ENCODE results near the gene TMEM134.
A peak's percentile ranks its signal among the peaks of the same experiment; 100 is the strongest.
"Not testable (repeated sequence)": the region's sequence is repeated elsewhere in the genome, so short reads cannot be mapped to it uniquely, and the experiment has no call there.

TMEM134 gene

GRCh38 chr11:67483831-67484665 is 15.0 kb upstream of the TMEM134 start:
- DNase-seq: no peak

DNA sequence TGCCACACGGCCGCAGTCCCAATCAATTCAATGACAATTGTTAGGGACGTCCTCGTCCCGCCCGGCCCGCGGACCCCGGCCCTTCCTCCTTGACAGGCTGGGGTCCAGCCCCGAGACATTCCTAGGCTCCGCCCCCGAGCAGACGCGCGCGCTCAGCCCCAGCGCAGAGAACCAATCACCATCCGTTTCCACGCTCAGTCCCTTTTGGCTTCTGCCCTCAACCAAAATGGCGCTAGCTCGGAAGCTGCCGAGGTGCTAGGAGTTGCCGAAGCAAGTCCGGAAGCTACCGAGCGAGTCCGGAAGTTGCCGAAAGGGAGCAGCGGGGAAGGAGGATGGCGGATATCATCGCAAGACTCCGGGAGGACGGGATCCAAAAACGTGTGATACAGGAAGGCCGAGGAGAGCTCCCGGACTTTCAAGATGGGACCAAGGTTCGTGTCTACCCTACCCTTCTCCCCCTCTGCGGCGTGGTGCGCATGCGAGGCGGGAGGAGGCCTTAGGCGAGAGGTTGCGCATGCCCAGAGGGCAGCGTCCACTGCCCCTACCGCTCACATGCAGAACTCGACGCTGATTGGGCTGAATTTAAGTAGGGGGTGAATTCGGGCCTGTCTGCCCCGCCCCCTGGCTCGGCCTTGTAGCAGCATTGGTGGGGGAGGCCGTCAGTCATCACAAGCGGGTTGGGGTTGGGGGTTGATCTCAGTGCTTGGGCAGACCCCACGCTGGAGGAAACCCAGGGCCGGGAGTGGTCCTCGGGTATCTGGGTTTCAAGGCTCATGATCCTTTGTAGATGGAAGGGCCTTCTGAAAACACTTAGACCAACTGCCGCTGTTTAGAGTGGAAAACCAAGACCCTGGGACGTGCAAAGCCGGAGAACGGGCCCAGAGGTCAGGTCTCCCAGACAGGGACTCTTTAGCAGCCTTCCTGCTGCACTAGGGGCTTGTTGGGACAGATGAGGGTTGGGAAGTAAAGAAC is 14.1 kb upstream of the TMEM134 start, which contains the start of gene AIP:
Gene AIP (plus strand): TSS at position 200 of the 972 bp plus-strand sequence. CDS start 133 bp downstream, at position 333.
- peak; percentile 71 for DNase-seq

- no peak for DNase-seq
Measured at GRCh38 chr11:67482275-67482826, 13.3 kb upstream of the TMEM134 start.

DNA sequence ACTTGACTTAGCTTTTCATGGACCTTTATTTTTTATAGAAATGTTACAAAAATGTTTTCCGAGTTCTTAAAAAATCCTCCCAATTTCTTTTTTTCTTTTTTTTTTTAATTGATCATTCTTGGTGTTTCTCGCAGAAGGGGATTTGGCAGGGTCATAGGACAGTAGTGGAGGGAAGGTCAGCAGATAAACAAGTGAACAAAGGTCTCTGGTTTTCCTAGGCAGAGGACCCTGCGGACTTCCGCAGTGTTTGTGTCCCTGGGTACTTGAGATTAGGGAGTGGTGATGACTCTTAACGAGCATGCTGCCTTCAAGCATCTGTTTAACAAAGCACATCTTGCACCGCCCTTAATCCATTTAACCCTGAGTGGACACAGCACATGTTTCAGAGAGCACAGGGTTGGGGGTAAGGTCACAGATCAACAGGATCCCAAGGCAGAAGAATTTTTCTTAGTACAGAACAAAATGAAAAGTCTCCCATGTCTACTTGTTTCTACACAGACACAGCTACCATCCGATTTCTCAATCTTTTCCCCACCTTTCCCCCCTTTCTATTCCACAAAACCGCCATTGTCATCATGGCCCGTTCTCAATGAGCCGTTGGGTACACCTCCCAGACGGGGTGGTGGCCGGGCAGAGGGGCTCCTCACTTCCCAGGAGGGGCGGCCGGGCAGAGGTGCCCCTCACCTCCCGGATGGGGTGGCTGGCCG is 8.4 kb upstream of the TMEM134 start:
- DNase-seq: not testable (repeated sequence)

DNA sequence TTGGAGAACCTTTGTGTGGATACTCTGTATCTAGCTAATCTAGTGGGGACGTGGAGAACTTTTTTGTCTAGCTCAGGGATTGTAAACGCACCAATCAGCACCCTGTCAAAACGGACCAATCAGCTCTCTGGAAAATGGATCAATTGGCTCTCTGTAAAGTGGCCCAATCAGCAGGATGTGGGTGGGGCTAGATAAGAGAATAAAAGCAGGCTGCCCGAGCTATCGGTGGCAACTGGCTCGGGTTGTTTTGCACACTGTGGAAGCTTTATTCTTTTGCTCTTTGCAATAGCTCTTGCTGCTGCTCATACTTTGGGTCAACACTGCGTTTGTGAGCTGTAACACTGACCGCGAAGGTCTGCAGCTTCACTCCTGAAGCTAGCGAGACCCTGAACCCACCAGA is 7.6 kb upstream of the TMEM134 start:
- DNase-seq: not testable (repeated sequence)

GRCh38 chr11:67472882-67473281 is 3.8 kb upstream of the TMEM134 start:
- no peak for DNase-seq

GRCh38 chr11:67470337-67471002 is 1.4 kb upstream of the TMEM134 start:
- no peak for DNase-seq

DNA sequence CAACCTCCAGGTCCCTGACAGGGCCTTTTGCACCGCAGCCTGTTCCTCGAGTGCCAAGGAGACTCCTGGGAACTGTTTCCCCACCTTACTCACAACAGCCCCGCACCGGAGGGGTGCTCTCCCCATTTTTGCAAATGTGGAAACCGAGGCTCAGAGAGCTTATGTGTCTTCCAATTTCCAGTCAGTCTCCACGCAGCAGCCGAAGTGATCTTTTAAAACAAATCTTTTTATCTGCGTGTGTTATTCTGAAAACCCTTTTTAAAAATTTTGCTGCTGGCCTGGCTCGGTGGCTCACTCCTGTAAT is 409 bp upstream of the TMEM134 start:
- DNase-seq: no peak

DNA sequence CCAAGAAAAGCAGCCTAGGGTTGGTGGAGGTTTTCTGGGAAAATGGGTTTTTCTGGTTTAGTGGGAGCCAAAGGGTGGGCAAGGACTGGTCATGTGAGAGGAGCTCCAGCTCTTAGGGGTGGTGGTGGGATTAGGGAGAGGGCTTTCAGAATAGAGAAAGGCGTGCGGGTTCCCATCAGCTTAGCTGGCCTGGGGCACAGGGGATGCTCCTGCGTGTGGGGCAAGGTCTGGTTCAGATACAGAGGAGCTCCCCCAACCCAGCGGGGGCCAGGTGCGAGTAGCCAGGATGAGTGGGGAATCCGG is 644 bp downstream of the TMEM134 start:
- no peak for DNase-seq

DNA sequence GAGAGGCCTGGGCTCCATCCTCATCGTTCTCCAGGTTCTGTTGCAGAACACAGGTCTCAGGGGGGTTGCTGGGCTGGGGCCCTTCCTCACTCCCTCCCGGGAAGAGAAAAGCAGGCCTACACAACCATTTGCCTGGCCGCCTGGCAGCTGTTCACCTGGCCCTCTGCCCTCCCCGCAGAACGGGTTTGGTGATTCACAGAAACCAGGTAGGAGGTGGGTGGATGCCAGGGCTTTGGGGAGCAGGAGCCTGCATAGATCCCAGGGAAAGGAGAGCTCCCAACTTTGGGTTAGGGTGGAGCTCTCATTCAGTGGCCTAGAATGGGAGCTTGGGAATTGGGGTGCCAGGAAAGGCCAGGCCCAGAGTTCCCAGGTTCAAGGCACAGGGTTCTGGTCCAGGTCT is 995 bp downstream of the TMEM134 start:
- DNase-seq: no peak

DNA sequence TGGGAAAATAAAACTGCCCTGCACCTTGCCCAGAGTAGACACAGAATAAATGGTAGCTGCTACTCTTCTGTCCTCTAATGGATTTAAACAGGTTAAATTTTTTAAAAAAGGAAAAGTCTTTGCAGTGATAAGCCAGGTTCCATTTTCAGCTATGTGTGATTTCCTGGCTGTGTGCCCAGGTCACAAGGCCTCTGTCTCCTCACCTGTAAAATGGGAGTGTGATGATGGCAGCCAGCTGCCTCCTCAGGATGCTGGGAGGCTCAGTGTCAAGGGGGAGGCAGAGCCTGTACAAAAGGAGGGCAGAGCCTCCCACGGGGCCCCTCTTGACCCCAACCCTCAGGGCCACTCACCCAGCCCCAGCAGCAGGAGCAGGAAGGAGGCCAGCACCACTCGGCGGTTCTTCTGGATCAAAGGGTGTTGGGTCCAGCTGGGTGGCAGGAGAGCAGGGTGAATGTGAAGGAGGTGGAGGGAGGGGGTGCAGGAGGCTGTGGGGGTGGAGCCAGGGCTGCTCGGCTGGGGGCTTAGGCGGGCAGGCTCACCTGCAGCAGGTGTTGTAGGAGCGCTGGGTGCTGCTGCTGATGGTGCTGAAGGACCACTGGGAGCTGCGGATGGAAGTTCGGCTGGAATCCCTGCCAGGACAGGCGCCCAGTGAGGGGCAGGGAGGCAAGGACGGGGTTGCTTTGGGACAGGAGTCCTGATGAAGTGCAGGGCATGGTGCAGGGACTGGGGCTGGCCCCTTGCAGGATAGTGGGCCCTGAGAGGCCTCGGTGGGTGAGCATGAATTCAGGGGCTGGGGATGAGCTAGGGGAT is 1.9 kb downstream of the TMEM134 start:
- no peak for DNase-seq

- DNase-seq: no peak
Measured at GRCh38 chr11:67466367-67466766, 2.7 kb downstream of the TMEM134 start.

GRCh38 chr11:67465530-67465929 is 3.5 kb downstream of the TMEM134 start:
- DNase-seq: not testable (repeated sequence)

DNA sequence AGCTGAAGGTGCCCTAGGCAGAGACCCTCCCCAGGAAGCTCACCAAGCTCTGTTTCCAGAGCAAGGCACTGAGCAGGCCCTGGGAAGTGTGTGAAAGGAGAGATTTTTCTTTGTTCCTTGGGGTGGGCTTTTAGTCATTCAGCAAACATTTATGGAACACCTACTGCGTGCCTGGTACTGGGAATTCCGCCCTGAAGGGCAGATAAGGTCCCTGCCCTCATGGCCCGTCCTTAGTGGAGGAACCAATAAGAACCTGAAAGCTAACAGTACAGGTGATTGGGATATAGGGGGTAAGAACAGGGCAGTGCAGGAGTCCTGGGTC is 3.9 kb downstream of the TMEM134 start:
- DNase-seq: no peak

DNA sequence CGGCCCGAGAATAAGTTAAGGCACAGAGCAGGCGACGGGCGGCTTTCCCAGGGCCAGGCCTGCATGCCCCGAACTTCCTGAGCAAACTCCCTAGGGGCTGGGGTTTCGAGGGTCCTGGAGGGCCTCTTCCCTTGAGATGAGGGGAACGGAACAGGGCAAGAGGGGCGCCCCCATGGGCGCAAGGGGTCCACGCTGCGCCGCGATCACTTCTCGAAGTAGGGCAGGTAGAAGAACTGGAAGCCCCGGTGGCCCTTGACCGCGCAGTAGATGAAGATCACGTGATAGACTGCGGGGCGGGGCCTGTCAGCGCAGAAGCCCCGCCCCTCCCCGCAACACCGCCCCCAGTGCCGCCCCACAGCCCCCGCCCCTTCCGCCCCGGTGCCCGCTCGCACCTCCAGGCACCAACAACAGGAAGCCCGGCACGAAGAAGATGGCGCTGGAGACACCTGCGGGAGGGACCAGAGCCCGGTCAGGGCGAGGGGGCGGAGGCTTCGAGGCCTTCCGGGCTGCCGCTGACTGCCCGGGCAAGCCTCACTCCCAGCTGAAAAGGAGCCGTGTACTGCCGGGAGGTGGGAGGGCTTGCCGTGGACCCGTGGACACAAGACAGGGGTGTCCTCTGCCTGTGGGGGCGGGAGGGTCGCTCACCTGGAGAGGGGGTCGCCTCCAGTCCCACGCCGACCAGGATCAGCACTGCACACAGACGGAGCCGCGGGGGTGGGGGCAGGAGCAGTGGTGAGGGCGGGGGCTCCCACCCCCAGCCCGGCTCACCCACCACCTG is 4.5 kb downstream of the TMEM134 start:
- DNase-seq: peak; percentile 88

- DNase-seq: no peak
Measured at GRCh38 chr11:67463680-67464410, 5.2 kb downstream of the TMEM134 start.

GRCh38 chr11:67463186-67463585 is 5.9 kb downstream of the TMEM134 start:
- DNase-seq: no peak

DNA sequence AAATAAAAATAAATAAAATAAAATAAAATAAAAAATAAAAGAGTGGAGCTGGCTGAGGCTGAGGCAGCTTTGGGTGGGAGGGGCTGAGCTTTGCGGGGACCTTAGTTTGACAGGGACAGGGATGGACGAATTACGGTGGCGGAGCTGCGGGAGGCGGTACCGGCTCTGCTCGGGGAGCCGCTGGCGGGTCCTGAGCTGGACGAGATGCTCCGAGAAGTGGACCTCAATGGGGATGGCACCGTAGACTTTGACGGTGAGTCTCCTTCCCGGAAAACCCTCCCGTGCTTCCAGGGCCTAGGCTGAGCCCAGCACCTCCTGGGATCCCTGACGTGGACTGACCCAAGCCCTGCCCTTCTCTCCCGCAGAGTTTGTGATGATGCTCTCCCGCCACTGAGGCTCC is 10.8 kb downstream of the TMEM134 start:
- no peak for DNase-seq

DNA sequence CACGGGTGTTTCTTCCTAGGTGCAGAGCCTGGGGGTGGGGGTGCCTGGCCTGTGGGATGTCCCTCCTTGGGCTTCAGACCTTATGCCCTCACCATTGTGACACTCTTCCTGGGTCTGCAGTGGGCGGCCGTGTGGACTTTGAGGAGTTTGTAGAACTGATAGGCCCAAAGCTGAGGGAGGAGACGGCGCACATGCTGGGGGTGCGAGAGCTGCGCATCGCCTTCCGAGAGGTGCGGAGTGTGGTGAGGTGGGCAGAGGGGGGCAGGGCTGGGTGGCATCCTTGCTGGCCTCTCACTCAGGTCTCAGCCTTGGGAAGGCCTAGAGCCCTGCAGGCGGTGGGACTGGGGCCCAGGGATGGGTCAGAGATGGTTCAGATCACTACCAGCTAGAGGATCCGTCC is 11.6 kb downstream of the TMEM134 start:
- no peak for DNase-seq

DNA sequence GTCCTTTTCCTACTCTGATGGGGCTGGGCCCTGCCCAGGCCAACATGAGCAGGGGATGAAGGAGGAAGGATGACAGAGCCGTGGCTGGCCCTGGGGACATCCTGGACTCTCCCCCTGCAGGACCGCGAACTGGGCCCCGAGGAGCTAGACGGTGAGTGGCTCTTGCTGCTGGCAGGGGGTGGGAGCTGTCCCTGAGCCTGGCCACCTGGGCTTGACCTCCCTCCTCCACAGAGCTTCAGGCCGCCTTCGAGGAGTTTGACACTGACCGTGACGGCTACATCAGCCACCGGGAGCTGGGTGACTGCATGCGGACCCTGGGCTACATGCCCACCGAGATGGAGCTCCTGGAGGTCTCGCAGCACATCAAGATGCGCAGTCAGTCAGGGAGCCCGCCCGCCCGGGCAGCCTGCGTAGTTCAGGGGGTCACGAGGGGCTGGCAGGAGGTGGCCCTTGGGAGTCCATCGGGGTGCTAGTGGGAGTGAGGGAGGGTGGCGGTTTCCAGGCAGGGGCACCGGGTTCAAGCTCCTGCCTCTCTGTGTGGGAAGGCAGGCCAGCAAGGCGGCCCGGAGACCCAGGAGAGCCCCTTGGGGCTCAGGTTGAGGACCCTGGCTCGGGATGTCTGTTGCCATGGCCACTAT is 12.9 kb downstream of the TMEM134 start:
- DNase-seq: no peak

All from activated gamma-delta T cell (primary cell).